Activated CD8-positive, alpha-beta memory T cell treated with anti-CD3 and anti-CD28 coated beads, Interleukin-2, amount 50 U/mL, for 24 hours (primary cell): ENCODE data around the gene GTF2H4.
"Not testable (repeated sequence)": the region's sequence is repeated elsewhere in the genome, so short reads cannot be mapped to it uniquely, and the experiment has no call there.

Experiments
- DNase-seq: peaks from one replicate; pipeline ENCODE4 v3.0.0-alpha.2; 2020; ENCODE audit errors: extremely low read depth

GTF2H4 gene

GRCh38 chr6:30907758-30908591 is at the start of gene GTF2H4:
Gene GTF2H4, plus strand, starts transcription at chr6:30908207.
- peak; percentile 91 for DNase-seq

- not testable (repeated sequence) for DNase-seq
Measured at GRCh38 chr6:30859726-30860125, 48.3 kb upstream of the GTF2H4 start.

GRCh38 chr6:30861257-30862048 is 46.6 kb upstream of the GTF2H4 start:
- DNase-seq = no peak

GRCh38 chr6:30862156-30862875 is 45.7 kb upstream of the GTF2H4 start:
- no peak for DNase-seq

GRCh38 chr6:30864325-30864724 is 43.7 kb upstream of the GTF2H4 start:
- DNase-seq = no peak

GRCh38 chr6:30869241-30869749 is 38.7 kb upstream of the GTF2H4 start:
- DNase-seq = not testable (repeated sequence)

- DNase-seq = no peak
Measured at GRCh38 chr6:30870546-30870945, 37.5 kb upstream of the GTF2H4 start.

GRCh38 chr6:30871592-30872183 is 36.3 kb upstream of the GTF2H4 start:
- DNase-seq = no peak

GRCh38 chr6:30873137-30873640 is 34.8 kb upstream of the GTF2H4 start:
- no peak for DNase-seq

- not testable (repeated sequence) for DNase-seq
Measured at GRCh38 chr6:30873795-30874194, 34.2 kb upstream of the GTF2H4 start.

GRCh38 chr6:30875244-30876038 is 32.6 kb upstream of the GTF2H4 start:
- no peak for DNase-seq

GRCh38 chr6:30876039-30876730 is 31.8 kb upstream of the GTF2H4 start:
- DNase-seq = no peak

GRCh38 chr6:30877419-30878262 is 30.4 kb upstream of the GTF2H4 start:
- DNase-seq = peak; percentile 49

GRCh38 chr6:30879684-30880427 is 28.2 kb upstream of the GTF2H4 start:
- DNase-seq = no peak

- DNase-seq = no peak
Measured at GRCh38 chr6:30880698-30881252, 27.2 kb upstream of the GTF2H4 start.

- no peak for DNase-seq
Measured at GRCh38 chr6:30881392-30882203, 26.4 kb upstream of the GTF2H4 start.

GRCh38 chr6:30882204-30882758 is 25.7 kb upstream of the GTF2H4 start:
- DNase-seq = no peak
